ENCODE data around the gene GALNT16. TPM values are rescaled to one million over a fixed set of nuclear protein-coding genes. Genes with fewer than 3 reads are reported as not detected.

The GALNT16 gene
- total RNA-seq, 1 donor from 2014 or later, result 3.5 TPM

DNA sequence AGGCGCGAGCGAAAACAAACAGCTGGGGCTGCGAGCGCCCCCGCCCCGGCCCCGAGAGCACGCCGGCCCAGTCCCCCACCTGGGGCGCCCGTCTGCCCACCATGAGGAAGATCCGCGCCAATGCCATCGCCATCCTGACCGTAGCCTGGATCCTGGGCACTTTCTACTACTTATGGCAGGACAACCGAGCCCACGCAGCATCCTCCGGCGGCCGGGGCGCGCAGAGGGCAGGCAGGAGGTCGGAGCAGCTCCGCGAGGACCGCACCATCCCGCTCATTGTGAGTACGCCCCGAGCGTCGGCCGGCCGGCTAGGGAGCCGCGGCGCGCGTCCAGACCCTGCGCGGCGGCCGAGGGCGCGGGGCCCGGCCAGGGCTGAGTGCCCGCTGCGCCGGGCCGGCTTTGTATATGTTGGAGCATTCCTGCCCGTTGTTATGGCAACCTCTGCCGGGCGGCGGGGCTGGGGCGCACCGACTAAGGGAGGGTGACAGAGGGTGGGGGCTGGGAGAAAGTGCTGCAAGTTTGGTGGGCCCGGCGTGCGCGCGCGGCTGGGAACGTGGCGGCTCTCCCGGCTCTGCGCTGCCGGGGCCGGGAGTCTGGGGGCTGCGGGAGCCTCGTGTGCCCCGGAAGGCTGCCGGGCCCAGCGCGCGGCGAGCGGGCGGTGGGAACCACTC lies 367 bp downstream of the GALNT16 start:
- DNase-seq (no peak), ATAC-seq (peak; percentile 37 to 39)
- no peaks in the 10 kb centered on the region for H3K9me3 ChIP-seq
- peak overlapping the region; percentile 59 for H3K4me3 ChIP-seq
- no peak overlapping the region for H3K27ac ChIP-seq
- peaks cover 8% of the 10 kb centered on the region for H3K4me1 ChIP-seq
- H3K27me3 ChIP-seq (ENCODE audit: low read depth), result peaks cover 61% of the 10 kb centered on the region
- no peaks in the 10 kb centered on the region for H3K36me3 ChIP-seq
- intact Hi-C loops (cut with DNase I), result no loop called here
- TF ChIP-seq, protein P1, sequence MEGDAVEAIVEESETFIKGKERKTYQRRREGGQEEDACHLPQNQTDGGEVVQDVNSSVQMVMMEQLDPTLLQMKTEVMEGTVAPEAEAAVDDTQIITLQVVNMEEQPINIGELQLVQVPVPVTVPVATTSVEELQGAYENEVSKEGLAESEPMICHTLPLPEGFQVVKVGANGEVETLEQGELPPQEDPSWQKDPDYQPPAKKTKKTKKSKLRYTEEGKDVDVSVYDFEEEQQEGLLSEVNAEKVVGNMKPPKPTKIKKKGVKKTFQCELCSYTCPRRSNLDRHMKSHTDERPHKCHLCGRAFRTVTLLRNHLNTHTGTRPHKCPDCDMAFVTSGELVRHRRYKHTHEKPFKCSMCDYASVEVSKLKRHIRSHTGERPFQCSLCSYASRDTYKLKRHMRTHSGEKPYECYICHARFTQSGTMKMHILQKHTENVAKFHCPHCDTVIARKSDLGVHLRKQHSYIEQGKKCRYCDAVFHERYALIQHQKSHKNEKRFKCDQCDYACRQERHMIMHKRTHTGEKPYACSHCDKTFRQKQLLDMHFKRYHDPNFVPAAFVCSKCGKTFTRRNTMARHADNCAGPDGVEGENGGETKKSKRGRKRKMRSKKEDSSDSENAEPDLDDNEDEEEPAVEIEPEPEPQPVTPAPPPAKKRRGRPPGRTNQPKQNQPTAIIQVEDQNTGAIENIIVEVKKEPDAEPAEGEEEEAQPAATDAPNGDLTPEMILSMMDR (IDR thresholded peaks at IDR 0.05), result no peak

DNA sequence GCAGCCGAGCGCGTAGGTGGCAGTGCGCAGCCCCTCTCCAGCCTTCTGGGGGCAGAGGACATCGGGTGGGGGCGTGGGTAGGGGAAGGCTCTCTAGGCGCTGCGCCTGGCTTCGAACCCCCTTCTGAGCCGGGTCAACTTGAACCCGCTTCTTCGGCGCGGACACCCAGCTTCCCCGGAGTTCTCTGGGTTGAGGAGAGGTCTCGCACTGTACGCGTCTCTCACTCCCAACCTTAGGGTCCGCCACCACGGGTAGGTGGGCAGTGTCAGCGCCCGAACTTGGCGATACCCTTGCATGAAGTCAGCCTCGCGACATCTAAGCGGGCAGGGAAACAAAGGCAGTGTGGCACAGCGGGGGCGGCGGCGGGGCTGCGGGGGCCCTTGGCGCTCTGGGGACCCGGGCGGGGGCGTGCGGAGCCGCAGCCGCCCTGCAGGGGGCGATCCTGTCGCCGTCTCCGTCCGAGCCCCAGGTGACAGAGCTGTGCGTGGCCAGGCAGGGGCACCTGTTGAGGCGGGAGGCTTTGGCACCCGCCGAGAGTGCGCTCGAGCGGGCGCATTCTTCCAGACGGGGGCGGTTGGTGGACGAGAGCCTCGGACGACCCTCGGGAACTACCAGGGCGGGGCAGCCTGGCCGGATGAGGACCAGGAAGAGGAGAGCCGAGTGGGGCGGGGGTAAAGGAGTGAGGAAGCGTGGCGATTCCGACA lies 1.1 kb downstream of the GALNT16 start:
- Histone ChIP-seq H3K9me3 (no peaks in the 10 kb centered on the region), H3K27me3 (ENCODE audit: low read depth) (peaks cover 61% of the 10 kb centered on the region), H3K4me1 (peaks cover 8% of the 10 kb centered on the region), H3K4me3 (peak overlapping the region; percentile 59), H3K36me3 (no peaks in the 10 kb centered on the region), H3K27ac (no peak overlapping the region)
- peak; percentile 59 to 68 for ATAC-seq
- intact Hi-C loops (cut with DNase I), result no loop called here
- TF ChIP-seq, protein P1 (IDR thresholded peaks at IDR 0.05), result peak; percentile 67
- no peak for DNase-seq

- Histone ChIP-seq H3K9me3 (no peaks in the 10 kb centered on the region), H3K36me3 (no peaks in the 10 kb centered on the region), H3K27ac (no peak overlapping the region), H3K4me3 (peak overlapping the region; percentile 59), H3K4me1 (peaks cover 8% of the 10 kb centered on the region), H3K27me3 (ENCODE audit: low read depth) (peaks cover 66% of the 10 kb centered on the region)
- TF ChIP-seq, protein P1 (IDR thresholded peaks at IDR 0.05), result no peak
- ATAC-seq (no peak), DNase-seq (no peak)
- intact Hi-C loops (cut with DNase I), result no loop called here
Observed at GRCh38 chr14:69261761-69262331, 1.9 kb downstream of the GALNT16 start.

DNA sequence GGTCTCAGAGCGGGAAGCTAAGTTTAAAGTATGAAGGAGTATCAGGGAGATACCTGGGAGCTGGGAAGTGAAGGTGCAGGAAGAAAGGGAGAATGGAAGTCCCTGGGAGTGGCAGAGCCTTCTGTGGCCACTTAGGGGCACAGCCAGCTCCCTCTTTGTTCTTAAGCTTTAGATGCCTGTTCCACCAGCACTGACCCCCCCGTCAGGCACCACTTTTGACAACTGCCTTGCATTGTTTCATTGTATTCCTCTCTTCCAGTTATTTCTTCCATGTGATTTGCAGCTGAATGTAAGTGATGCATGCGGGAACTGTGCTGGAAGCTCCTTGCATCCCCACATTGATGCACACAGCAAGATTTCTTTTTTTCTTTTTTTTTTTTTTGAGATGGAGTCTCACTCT lies 2.6 kb downstream of the GALNT16 start:
- DNase-seq (no peak), ATAC-seq (no peak)
- peaks cover 72% of the 10 kb centered on the region for H3K27me3 ChIP-seq (ENCODE audit: low read depth)
- H3K4me3 ChIP-seq, result no peak overlapping the region
- H3K36me3 ChIP-seq, result no peaks in the 10 kb centered on the region
- TF ChIP-seq, protein P1 (IDR thresholded peaks at IDR 0.05), result no peak
- H3K9me3 ChIP-seq, result no peaks in the 10 kb centered on the region
- intact Hi-C loops (cut with DNase I), result no loop called here
- H3K27ac ChIP-seq, result no peak overlapping the region
- peaks cover 8% of the 10 kb centered on the region for H3K4me1 ChIP-seq

DNA sequence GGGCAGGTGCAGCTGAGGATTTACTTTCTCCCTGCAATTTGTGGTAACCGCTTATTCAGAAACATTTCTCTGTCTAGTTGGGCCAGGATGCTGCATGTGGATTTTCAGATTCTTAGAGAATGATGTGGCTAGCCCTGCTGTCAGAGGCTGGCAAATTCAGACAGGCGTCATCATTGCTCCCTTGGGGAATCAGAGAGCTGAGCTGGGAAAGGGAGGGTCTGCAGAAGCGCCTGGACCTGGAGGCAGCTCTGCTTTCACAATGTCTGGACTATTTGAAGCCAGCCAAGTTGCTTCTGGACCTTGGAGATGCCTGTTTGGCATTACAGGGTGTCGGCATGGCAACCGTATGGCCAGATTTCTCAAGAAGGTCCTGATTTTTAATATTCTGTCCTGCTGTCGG lies 3.4 kb downstream of the GALNT16 start:
- TF ChIP-seq, protein P1 (IDR thresholded peaks at IDR 0.05), result no peak
- no peak for DNase-seq
- no peaks in the 10 kb centered on the region for H3K36me3 ChIP-seq
- intact Hi-C loops (cut with DNase I), result no loop called here
- H3K27me3 ChIP-seq (ENCODE audit: low read depth), result peaks cover 65% of the 10 kb centered on the region
- H3K4me1 ChIP-seq, result peaks cover 8% of the 10 kb centered on the region
- H3K9me3 ChIP-seq, result no peaks in the 10 kb centered on the region
- no peak overlapping the region for H3K4me3 ChIP-seq
- H3K27ac ChIP-seq, result no peak overlapping the region
- peak in 1 of 2 donors; percentile 20 for ATAC-seq

All from lower lobe of right lung (tissue), 2 donors.